Mammary epithelial cell (primary cell): ENCODE data around the gene CKB.

ENCODE experiments used
- CTCF ChIP-seq, 2 donors: IDR thresholded peaks in 1 of 2; conservative IDR thresholded peaks in 1 of 2; 2 replicates each; pipeline ENCODE4 v1.5.1; 2011 to 2012; ENCODE audit warnings: inconsistent platforms in 2 of 2, low read length in 2 of 2, mild to moderate bottlenecking in 2 of 2, control low read depth in 1 of 2, low read depth in 1 of 2; ENCODE audit not compliant: insufficient read depth in 1 of 2; ENCODE audit errors: extremely low read depth in 1 of 2
- EZH2 ChIP-seq: IDR thresholded peaks from 2 replicates; pipeline ENCODE4 v1.6.1; 2012; ENCODE audit warnings: low read length, inconsistent platforms, borderline replicate concordance

GRCh38 chr14:103569408-103569807 lies 46.8 kb upstream of the CKB start:
- TF ChIP-seq EZH2 = no peak
- TF ChIP-seq CTCF (conservative IDR thresholded peaks at IDR 0.05 in 1 of 2, IDR thresholded peaks at IDR 0.05 in 1 of 2; ENCODE audit: extremely low read depth in 1 of 2, insufficient read depth in 1 of 2, low read depth in 1 of 2, low read length in 2 of 2) = no peak
